ENCODE measurements around the gene NHEJ1.

NHEJ1 gene

DNA sequence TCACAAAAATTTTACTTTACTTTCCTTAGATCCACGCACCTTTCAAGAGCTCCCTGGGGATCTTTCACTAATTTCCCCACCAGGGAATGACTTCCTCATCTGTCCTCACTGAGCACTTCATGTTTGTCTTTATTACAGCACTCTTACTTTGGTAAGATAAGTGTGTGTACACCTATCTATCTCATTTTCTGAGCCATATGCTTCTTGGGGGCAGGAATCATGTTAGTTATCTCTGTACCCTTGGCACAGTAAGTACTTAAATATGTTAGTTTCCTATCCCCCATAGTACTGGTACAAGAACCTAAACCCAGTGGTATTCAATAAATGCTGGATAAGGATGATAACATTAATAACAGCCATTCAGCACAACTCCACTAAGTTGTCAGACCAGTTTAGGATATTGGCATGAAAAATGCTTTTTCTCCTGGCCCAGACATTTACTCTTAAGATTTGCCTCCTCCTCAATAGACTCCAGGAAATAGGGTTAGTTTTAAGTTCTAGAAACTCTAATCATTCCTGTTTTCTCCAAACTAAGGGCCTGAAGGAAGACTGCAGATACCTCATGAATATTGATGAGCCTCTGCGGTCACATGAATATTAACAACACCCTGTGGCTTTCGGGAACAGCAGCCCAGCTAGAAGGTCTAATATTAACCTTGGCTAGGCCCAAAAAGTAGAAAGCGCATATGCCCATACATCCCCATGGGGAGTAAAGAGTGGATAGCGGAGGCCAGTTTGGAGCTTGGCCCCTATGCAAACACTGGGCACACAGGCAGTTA is 38.2 kb downstream of the NHEJ1 start:
- DNase-seq: no peak

DNA sequence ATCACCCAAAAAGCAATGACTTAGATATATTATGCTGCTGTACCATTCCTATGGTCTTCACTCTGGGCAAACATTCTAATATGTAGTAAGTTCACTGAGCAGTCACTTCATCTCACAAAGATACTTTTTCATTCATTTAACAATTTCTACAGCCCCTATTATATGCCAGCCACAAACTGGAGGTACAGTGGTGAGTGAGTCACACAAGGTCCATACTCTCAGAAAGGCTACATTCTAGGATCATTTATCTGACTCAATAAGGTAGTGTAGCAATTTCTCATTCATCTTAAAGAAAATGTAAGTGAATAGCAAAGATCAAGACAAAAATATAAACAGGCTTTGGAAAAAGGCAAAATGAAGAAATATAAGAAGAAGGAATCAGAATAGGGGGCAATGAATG is 40.5 kb downstream of the NHEJ1 start:
- no peak for DNase-seq

DNA sequence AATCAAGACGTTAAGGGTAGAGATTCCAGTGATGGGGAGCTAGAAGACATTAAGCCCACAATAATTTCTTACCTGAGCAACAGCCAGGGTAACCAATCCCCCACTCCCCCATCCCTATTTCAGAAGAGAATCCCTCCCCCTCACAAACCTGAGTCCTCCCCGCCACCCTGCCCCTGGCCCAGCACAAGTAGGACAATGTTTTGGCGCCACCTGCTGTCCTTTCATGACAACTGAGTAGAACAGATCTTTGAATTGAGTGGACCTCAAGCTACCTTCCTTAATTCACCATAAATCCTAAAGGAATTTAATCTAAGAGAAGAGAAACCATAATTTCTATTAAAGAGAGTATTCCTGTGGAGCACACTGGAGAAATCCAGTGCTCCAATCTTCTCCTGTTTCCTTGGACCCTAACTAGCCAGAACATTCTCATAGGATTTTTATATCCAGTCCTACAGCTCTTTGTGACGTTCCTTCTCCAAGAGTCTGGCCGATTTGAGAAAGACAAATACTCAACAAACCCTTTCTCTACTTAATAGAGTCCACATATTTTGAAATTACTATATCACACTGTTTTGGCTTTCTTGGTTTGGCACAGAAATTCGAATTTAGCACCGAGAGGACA is 41.1 kb downstream of the NHEJ1 start:
- DNase-seq: peak; percentile 37

DNA sequence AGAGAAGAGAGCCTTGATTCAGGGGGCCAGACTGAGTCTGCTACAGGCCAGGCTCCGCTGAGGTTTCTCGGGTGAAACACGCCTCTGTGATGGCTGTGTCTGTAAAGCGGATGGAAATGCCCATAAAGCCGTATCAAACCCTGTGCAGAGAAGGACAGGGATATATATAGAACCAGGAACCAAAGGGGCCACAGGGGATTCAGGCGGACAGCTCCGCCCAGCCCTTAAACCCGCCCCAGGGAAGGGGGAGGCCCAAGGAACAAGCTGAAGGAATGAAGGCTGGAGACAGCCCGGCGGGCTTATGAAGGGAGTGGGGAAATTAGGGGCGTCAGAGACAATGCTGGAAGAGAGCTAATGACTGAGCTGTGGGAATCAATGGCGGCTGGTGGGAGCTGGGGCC is 42.1 kb downstream of the NHEJ1 start:
- DNase-seq: no peak

DNA sequence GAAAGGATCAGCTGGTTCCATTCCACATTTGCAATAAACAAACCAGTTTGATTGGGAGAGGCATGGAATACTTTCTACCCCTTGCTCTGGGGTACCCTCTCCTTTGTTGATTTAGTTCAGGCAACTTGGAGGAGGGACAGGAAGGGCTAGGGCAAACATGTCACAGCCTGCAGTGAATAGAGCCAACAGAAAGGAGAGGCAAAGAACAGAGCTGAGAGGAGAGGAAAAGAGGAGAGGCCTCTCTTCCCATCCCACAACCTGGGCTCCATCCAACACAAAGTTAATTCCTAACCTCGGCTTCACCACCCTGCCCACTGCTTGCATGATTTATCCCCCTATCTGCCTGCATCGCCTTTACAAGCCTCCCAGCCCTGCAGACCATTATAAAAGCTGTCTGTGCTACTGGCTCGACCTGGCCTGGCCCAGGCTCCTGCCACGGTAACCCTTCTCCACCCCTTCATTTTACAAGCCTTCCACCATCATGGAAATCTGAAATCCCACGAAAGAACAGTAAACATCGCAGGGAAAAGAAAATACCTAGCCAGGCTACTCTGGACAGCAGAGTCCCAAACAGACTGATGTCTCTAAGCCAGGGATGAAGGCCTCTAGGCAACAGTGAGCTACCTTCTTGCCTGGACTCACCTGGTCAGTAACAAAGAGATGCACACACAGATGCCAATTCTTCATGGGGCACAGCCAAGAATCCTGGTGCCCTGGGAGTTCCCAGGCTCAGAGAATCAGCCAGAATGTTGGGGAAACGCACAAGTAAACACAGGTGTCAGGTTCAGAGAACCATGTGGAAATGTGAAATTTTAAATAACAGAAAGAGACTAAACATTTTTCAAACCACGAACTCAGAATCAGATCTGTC is 43.6 kb downstream of the NHEJ1 start:
- no peak for DNase-seq

DNA sequence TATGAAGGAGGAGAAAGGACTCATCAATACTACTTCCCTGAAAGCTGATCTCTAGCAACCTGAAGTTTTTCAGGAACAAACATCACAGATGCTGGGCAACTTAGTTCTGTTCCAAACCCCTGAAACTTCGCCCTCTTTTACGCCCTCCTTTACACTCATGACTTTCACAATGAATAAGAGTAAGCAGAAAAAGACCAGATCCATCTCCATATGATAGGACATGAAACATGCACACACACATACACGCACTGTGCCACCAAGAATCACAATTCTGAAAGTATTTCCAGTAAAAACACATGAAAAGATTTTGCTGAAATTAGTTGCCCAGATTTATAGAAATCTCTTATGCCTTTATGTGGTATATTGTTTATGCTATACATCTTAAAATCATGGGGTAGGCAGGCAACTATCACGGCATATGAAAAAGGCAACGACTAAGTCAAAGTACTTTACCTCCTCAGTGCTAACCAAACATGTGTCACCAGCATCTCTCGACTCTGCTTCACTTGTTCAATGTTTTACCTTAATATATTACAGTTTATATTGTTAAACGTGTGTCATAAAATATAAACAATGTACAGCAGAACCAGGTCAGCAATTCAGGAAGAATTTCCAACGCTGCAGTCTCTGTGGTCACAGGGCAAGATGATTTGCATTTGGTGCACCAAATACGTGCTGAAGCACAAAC is 47.8 kb downstream of the NHEJ1 start:
- DNase-seq: no peak

DNA sequence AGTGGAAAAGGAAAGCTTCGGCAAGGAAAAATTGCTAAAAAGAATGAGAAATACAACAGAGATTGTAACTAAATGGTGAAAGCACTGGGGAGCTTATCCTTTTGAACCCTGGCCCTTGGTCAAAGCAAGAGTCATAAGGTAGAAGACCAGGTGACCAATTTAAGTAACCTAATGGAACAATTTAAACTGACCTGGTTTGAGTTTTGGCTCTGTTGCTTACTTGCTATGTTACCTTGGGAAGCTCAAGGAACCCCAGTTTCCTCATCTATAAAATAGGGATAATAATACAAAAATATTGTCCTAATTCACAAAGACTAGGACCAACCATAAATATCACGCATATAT is 48.6 kb downstream of the NHEJ1 start:
- DNase-seq: no peak

DNA sequence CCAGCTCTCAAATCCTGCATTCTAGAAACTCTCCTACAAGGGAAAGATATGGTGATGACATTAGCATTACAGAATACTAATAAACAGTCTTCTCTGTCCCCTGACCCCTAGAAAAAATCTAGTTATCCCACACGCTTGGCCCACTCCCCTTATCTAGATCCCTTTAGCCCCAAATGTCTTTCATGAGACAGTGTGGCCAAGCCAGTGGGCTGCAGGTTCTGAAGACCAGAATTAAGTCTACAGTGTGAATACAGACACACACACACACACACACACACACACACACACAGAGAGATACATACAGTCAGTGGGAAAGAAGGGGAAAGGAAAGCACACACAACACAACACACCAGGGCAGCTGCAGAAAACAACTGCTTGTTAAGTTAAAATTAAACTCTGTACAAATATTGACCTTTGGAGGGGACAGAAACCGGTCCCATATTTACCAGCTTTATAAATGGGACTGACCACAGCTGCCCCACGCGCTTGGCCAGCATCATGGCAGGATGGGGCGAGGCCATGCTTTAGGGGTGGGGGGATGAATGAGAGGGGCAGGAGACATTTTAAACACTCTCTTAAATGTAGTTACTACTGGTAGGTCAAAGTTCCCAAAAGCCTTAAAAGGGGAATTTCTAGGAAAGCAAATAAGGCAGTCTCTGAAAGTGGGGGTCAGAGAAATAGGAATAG is 49.1 kb downstream of the NHEJ1 start:
- no peak for DNase-seq

DNA sequence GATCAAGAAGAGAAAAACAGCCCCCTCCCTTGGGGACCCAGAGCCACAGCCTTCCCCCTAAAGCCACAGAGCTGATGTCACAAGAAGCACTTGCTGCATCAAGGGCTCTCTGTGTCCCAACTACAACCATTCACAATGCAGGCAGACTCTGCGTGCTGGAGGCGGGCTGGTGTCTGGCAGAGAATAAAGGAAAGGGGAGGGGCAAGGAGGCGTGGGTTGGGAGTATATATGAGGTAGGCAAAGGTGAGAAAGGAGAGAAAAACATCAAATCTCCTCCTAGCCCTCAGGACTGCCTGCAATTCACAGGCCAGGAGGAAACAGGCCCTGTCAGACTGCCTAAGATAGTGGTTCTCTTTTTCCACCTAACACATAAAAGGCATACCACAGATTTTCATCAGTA is 51.1 kb downstream of the NHEJ1 start:
- no peak for DNase-seq

DNA sequence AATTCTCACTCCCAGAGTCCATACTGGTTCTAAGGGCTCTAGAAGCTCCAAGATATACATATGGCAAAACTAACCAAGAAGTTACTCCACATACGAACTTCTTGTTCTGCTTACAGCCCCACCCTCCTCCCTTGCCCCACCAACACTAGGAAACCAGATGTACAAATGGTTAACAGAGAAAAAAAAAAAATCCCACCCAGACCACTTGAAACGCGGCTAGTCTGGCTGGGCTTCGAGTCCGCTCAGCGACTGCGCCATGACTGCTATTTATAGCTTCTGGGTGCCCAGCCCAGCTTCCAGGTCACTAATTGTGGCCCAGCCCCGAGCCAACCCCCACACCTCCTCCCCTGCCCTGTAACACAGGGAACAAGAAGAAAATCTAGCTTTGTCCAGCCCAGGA is 52.9 kb downstream of the NHEJ1 start:
- no peak for DNase-seq

DNA sequence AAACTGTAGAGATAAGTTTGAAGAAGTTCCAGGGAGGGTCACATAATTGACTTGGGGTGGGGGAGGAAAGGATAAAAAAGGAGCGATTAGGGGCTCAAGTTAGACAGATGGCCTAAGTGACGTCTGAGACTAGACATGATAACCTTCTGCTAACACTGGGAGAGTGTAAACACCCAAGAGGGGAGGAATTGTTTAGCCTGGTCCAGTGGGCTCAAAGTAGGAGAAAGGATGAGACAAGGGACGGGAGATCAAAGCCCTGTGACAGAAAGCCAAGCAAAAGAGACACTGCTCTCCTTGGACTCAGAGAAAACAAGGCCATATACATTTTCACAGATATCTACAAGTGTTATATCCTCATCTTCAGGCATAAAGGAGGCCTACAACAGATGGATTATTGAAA is 54.4 kb downstream of the NHEJ1 start:
- no peak for DNase-seq

DNA sequence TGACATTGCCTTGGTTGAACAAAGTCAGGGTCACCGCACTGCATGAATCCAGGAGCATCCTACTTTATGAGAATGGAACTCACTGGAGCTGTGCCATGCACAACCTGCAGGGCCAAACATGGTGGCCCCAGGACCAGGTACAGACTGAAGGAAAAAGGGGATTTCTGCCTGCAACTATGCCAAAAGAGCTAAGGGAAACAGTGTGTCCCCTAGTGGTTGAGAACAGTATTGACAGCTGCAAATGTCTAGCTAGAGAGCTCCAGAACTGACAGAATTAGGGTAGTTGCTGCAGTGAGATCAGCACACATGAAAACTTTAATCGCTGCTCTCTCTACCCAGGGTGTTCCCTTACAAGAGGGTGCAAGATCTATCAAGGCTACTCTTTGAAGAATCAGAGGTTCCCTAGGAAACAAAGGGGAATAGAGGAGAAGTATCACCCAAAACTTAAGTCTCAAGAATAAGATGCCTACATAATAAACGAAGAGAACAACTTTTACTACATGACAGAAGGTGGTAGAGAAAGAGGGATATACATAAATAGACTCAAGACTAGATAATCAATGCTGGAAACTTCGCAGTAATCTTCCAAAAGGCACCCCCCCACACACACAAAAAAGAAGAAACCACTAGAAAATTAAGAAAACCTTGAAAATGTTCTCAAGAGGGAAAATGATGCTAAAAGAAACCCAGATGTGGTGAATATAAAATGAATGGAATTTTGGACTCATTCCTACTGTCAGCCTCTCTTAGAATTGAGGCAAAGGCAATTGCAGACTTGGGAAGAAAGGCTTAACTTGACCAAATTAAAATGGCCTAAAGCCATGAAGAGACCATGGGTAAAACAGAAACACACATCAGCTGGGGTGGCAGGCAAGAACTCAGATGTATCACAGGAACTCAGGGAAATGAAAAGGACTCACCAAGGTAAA is 56.2 kb downstream of the NHEJ1 start:
- DNase-seq: no peak

DNA sequence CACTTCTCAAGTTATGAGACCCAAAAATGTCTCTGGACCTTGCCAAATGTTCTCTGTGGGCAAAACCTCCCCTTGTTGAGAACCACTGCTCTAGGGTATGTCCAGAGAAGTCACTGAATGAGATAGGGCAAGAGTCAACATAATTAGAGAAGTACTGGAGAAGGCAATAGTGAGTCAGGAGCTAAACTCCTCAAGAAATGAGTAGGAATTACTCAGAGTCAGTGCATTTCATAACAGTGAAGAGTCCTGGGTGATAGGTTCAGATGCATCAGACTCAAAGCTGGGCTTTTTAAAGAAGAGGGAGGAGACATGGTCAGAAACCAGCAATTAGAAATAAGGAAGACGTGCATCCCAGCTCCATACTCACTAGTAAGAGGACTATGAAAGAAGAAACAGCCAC is 61.3 kb downstream of the NHEJ1 start:
- no peak for DNase-seq

DNA sequence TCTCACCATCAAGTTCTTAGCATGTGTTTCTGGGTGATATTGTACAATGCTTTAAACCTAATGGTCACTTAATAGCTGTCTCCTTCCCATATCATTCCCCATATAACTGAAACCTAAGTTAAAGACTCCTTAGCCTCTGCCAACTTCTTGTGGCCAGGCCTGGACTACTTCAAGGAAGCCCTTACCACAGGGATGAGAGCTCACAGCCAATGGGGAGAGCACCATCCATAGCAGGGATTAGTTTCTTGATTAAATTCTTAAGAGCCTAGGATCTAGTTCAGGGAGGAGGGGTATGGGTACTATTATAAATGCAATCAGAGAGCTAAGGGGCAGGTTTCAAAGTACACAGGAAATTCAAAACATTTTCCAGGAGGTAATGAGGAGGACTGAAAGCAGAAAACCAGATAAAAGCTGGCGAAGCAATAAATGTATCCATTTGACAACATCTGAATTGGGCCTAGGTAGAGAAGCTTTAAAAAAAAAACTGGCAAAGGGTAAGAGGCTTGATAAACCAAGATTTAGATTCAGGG is 65.1 kb downstream of the NHEJ1 start:
- no peak for DNase-seq

DNA sequence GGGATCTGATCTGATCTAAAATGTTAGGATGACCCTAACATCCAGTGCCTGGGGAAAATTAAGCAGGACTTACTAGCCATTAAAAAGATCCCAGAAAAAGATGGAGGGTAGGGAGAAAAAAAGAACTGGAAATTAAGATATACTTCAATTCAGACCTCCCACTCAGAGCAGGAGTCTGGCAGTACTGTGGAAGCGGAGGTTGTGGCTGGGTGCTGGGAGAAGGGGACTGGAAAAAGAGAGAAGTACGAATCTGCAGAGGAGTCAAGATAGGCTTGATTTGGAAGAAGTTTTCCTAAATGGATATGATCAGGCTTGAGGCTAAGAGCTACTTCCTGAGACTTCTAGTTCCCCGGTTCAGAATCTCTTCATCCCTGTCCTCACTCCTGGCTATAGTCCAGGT is 66.4 kb downstream of the NHEJ1 start:
- DNase-seq: no peak

DNA sequence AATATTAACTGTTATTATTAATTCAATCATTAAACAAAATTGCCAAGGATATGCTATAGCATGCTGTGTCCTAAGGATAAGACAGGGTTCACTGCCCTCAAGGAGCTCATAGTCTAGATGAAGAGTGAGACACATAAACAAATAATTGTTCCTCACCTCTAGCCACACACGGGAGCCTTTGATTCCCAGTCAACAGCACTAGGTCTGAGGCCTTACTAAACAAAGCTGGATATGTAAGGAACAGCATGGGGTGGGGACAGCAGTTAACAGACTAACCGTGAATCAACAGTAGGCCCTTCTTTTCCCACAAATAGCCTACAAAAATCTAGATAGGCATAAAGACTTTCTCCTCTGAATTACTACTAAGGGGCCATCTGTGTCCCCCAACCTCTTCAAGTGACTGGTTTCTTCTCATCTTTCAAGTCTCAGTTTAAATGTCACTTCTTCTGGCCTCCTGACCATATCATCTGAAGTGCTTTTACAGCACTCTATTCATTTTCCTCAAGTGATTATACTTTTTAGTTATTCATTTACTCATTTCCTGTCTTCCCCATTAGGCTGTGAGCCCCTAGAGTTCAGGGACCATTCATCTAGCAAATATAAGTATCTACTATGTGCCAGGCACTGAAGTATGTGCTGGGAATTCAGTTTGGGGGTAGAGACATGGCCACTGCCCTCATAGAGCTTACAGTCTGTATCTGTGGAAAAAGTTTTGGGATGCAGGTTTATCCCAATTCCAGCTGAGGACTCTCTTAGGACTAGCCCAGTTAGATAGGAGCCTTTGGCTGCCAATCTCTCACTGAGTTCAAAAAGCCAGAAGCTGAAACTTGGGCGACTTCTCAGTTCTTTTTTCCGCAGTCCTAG is 69.9 kb downstream of the NHEJ1 start:
- DNase-seq: no peak

DNA sequence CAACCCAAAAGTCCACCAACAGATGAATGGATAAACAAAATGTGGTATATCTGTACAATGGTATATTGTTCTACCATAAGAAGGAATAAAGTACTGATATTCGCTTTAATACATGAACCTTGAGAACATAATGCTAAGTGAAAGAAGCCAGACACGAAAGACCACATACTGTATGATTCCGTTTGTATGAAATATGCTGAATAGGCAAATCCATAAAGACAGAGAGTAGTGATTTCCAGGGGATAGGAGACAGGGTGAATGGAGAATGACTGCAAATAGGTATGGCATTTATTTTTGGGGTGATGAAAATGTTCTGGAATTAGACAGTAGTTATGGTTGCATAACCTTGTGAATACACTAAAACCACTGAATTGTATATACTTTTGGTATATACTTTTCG is 71.3 kb downstream of the NHEJ1 start:
- DNase-seq: no peak

DNA sequence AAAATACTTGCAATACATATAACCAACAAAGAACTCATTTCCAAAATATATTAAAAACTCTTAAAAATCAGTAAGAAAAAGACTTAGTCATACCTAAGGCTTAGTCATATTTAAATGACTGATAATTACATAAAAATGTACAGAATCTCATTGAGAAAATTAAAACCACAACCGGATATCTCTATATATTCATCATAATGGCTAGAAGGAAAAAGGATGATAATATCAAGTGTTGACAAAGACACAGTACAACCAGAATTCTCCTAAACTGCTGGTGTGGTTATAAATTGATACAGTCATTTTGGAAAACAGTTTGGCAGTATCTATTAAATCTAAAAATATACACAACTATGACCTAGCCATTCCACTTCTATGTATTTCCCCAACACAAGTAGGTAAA is 72.8 kb downstream of the NHEJ1 start:
- DNase-seq: no peak

DNA sequence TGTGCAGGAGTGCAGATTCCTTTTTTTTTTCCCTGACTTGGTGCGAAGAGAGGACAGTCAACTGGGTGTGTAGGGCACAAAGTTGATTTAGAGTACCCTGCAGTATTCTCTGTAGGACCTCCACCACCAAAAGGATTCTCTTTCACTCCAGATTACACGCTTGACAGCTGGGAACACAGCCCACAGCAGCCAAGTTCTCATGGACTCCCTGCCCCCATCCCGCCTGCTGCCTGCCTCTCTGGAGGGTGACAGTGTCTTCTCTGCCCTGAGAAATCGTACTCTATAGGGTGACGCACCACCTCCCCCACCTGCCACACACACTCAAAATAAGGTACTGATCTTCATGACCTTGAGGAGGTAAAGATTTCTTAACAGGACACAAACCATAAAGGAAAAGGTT is 73.3 kb downstream of the NHEJ1 start:
- DNase-seq: no peak

DNA sequence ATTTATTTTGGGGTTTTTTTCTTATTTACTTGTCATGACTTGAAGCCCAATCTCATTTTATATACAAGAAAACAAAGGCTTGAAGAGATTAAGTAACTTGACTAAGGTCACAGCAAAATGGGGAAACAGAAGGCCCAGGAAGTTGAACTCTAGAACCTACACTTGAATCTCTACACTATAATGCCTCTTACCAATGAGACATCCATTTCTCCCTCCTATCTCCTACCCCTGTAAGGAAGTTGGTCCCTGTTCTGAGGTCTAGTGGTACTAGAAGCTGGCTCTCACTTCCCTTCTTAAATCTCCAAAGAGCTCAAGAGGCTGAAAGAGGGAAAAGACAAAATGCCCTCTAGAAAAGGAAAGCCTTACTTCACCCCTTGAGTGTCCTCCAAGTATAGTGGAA is 74.4 kb downstream of the NHEJ1 start:
- no peak for DNase-seq
